NCI-H128 (cell line): ENCODE data around the gene CDH4.

ENCODE experiments used
- DNase-seq: peaks from one replicate; lab custom pipeline; 2025; ENCODE audit not compliant: unreplicated experiment; lab: John Stamatoyannopoulos, UW

The CDH4 gene

GRCh38 chr20:61300709-61301108, 48.6 kb downstream of the CDH4 start:
- no peak for DNase-seq

GRCh38 chr20:61301711-61302525, 49.9 kb downstream of the CDH4 start:
- no peak for DNase-seq

- no peak for DNase-seq
These were observed 51.2 kb downstream of the CDH4 start for GRCh38 chr20:61303217-61303616.

GRCh38 chr20:61303675-61304074, 51.6 kb downstream of the CDH4 start:
- DNase-seq = peak; percentile 37

- DNase-seq = no peak
These were observed 52.7 kb downstream of the CDH4 start for GRCh38 chr20:61304750-61305149.

GRCh38 chr20:61306937-61307475, 54.9 kb downstream of the CDH4 start:
- DNase-seq = no peak

- DNase-seq = no peak
These were observed 55.8 kb downstream of the CDH4 start for GRCh38 chr20:61307686-61308476.

- no peak for DNase-seq
These were observed 56.4 kb downstream of the CDH4 start for GRCh38 chr20:61308477-61308774.

- no peak for DNase-seq
These were observed 58.9 kb downstream of the CDH4 start for GRCh38 chr20:61310954-61311353.

GRCh38 chr20:61311656-61312387, 59.8 kb downstream of the CDH4 start:
- DNase-seq = no peak

GRCh38 chr20:61312925-61313324, 60.9 kb downstream of the CDH4 start:
- no peak for DNase-seq

- DNase-seq = no peak
These were observed 61.3 kb downstream of the CDH4 start for GRCh38 chr20:61313396-61313795.

- no peak for DNase-seq
These were observed 62.4 kb downstream of the CDH4 start for GRCh38 chr20:61314326-61315010.

- DNase-seq = no peak
These were observed 63.3 kb downstream of the CDH4 start for GRCh38 chr20:61315319-61315718.

- no peak for DNase-seq
These were observed 64.3 kb downstream of the CDH4 start for GRCh38 chr20:61316346-61316745.

- DNase-seq = no peak
These were observed 66.0 kb downstream of the CDH4 start for GRCh38 chr20:61317966-61318530.

GRCh38 chr20:61320691-61321425, 68.8 kb downstream of the CDH4 start:
- no peak for DNase-seq

GRCh38 chr20:61321481-61321880, 69.4 kb downstream of the CDH4 start:
- no peak for DNase-seq

- DNase-seq = no peak
These were observed 70.2 kb downstream of the CDH4 start for GRCh38 chr20:61322151-61322865.
